ENCODE measurements around the gene TNP1. TPM values are rescaled to one million over a fixed set of nuclear protein-coding genes. Genes with fewer than 3 reads are reported as not detected.

Gene TNP1, protein sequence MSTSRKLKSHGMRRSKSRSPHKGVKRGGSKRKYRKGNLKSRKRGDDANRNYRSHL
- total RNA-seq: not detected

DNA sequence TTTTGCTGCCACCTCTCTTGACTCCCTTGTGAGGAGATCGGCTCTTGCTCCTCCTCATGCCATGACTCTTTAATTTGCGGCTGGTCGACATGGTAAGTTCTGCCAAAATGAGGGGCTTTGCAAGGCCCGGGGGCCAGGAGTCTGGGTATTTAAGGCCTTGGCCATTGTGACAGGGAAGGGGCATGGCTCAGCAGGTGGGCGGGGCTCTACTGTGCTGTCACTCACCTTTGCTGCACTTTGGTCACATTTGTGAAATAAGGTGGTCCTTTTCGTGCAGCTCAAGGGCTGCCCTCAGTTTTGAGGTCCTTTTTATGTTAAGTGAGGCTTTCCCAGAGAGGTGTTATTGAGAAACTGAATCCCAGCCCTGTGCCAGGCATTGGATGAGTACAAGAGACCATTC lies at the start of gene TNP1:
Gene TNP1, minus strand, starts transcription at position 121 of the 400 bp plus-strand sequence. Its CDS starts 30 bp downstream, at position 91.
- Histone ChIP-seq H3K4me3 (no peak within 1 kb of the TSS), H3K4me1 (no peaks in the 10 kb centered on the region), H3K27me3 (no peaks in the 10 kb centered on the region), H3K36me3 (no peaks in the 10 kb centered on the region), H3K27ac (no peak within 1 kb of the TSS), H3K9me3 (no peaks in the 10 kb centered on the region)
- in situ Hi-C loops (cut with MboI; ENCODE audit: low pct_ligation_motif_present in 1 of 4, low pct_unique_long_range_greater_than_20kb in 1 of 4, low sequenced_read_pairs in 3 of 4) (no loop called here), intact Hi-C loops (cut with DNase I; ENCODE audit: low total_unique reads) (no loop called here)
- no peak for DNase-seq
- no peak for TF ChIP-seq POLR2AphosphoS5 (IDR thresholded peaks at IDR 0.05)
- TF ChIP-seq POLR2A (IDR thresholded peaks at IDR 0.05): no peak
- no peak for TF ChIP-seq EP300 (IDR thresholded peaks at IDR 0.05; ENCODE audit: low read depth)
- no peak for TF ChIP-seq CTCF (IDR thresholded peaks at IDR 0.05)
- WGBS, 2 donors (ENCODE audit: low coverage in 1 of 2): 73 to 95% methylated on average over 3 to 6 of the region's 6 CpGs

- no peak for DNase-seq
- intact Hi-C loops (cut with DNase I; ENCODE audit: low total_unique reads) (no loop called here), in situ Hi-C loops (cut with MboI; ENCODE audit: low pct_ligation_motif_present in 1 of 4, low pct_unique_long_range_greater_than_20kb in 1 of 4, low sequenced_read_pairs in 3 of 4) (no loop called here)
- 88 to 95% methylated on average over 5 to 6 of the region's 6 CpGs for WGBS, 2 donors (ENCODE audit: low coverage in 1 of 2)
- Histone ChIP-seq H3K4me3 (no peak overlapping the region), H3K36me3 (no peaks in the 10 kb centered on the region), H3K27me3 (no peaks in the 10 kb centered on the region), H3K9me3 (no peaks in the 10 kb centered on the region), H3K4me1 (no peaks in the 10 kb centered on the region), H3K27ac (no peak overlapping the region)
- TF ChIP-seq POLR2A (IDR thresholded peaks at IDR 0.05) (no peak), POLR2AphosphoS5 (IDR thresholded peaks at IDR 0.05) (no peak), CTCF (IDR thresholded peaks at IDR 0.05) (no peak), EP300 (IDR thresholded peaks at IDR 0.05; ENCODE audit: low read depth) (no peak)
Observed at GRCh38 chr2:216908300-216908699, 48.4 kb upstream of the TNP1 start.

DNA sequence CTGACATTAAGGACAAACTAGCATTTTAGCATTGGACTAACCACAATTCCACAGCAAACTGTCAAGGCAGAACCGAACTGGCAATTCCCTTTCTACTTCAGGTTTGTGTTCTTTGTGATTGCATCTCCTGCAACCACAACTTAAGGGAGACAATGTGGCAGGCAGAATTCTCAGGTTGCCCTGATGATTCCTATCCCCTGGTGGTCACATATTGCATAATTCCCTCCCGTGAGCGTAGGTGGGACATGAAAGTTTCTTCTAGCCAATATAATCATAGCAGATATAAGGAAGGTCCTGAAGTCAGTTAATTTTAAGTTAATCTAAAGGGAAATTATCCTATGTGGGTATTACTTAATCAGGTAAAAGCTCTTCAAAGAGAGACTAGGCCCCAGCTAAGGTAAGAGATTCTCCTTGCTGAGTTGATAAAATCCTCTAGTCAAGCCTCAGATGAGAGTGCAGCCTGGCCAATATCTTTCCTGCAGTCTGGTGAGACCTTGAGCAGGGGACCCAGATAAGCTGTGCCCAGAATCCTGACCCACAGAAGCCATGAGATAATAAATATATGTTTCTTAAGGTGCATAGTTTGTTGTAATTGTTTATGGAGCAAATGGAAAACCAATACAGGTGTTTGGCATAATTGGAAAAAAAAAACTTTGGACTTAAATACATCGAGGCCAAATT lies 45.9 kb upstream of the TNP1 start:
- TF ChIP-seq POLR2A (IDR thresholded peaks at IDR 0.05) (no peak), EP300 (IDR thresholded peaks at IDR 0.05; ENCODE audit: low read depth) (no peak), CTCF (IDR thresholded peaks at IDR 0.05) (no peak), POLR2AphosphoS5 (IDR thresholded peaks at IDR 0.05) (no peak)
- H3K27me3 ChIP-seq: no peaks in the 10 kb centered on the region
- H3K27ac ChIP-seq: no peak overlapping the region
- H3K4me3 ChIP-seq: no peak overlapping the region
- in situ Hi-C loops (cut with MboI; ENCODE audit: low pct_ligation_motif_present in 1 of 4, low pct_unique_long_range_greater_than_20kb in 1 of 4, low sequenced_read_pairs in 3 of 4) (no loop called here), intact Hi-C loops (cut with DNase I; ENCODE audit: low total_unique reads) (no loop called here)
- 55 to 77% methylated on average over 2 to 4 of the region's 4 CpGs for WGBS, 2 donors (ENCODE audit: low coverage in 1 of 2)
- H3K9me3 ChIP-seq: no peaks in the 10 kb centered on the region
- H3K36me3 ChIP-seq: no peaks in the 10 kb centered on the region
- no peak for DNase-seq
- no peaks in the 10 kb centered on the region for H3K4me1 ChIP-seq

DNA sequence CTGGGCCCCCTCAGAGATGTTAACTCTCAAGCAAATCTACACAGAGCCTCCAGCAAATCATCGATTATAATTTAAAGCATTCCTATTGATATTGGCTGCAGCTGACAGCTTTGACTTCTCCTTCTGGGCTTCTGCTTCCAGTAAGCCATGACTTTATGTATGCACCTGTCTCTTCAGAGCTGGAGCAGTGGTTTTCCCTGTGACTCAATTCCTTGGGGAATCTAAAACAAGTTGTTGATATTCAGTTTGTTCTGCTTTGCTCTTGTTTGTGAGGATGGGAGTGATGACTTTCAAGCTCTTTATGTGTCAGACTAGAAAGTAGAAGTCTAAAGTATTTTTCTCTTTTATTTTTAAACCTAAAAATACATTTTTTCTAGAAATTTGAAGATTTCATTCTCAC lies 45.1 kb upstream of the TNP1 start:
- TF ChIP-seq POLR2A (IDR thresholded peaks at IDR 0.05): no peak
- no peak for TF ChIP-seq POLR2AphosphoS5 (IDR thresholded peaks at IDR 0.05)
- no peak for TF ChIP-seq CTCF (IDR thresholded peaks at IDR 0.05)
- no peak for TF ChIP-seq EP300 (IDR thresholded peaks at IDR 0.05; ENCODE audit: low read depth)
- no peaks in the 10 kb centered on the region for H3K27me3 ChIP-seq
- no peaks in the 10 kb centered on the region for H3K9me3 ChIP-seq
- H3K36me3 ChIP-seq: no peaks in the 10 kb centered on the region
- no peaks in the 10 kb centered on the region for H3K4me1 ChIP-seq
- intact Hi-C loops (cut with DNase I; ENCODE audit: low total_unique reads): no loop called here
- 91% methylated on average over 1 of the region's 1 CpG; no CpG with 5 or more reads in 1 of the 2 donors for WGBS, 2 donors (ENCODE audit: low coverage in 1 of 2)
- in situ Hi-C loops (cut with MboI; ENCODE audit: low pct_ligation_motif_present in 1 of 4, low pct_unique_long_range_greater_than_20kb in 1 of 4, low sequenced_read_pairs in 3 of 4): no loop called here
- H3K27ac ChIP-seq: no peak overlapping the region
- H3K4me3 ChIP-seq: no peak overlapping the region
- no peak for DNase-seq
